CD14-positive monocyte (primary cell): ENCODE data around the gene CSTF2T. TPM values are rescaled to one million over a fixed set of nuclear protein-coding genes. Genes with fewer than 3 reads are reported as not detected.

Source experiments
- DNase-seq, 3 donors: peaks; one replicate each; pipeline ENCODE4 v3.0.0-alpha.2; 2011 to 2022
- H2AFZ ChIP-seq: 2 replicates; pipeline ENCODE4 v1.6.0; 2012; ENCODE audit warnings: mild to moderate bottlenecking, low read depth, low read length, inconsistent platforms; ENCODE audit not compliant: insufficient read depth, poor library complexity, severe bottlenecking
- H3K27ac ChIP-seq, 2 donors: 1 replicate in 1 of 2; 2 replicates in 1 of 2; pipeline ENCODE4 v1.5.1; 2012 to 2013; ENCODE audit warnings: low read length in 2 of 2, control low read depth in 1 of 2, inconsistent platforms in 1 of 2, low read depth in 1 of 2, mild to moderate bottlenecking in 1 of 2
- H3K27me3 ChIP-seq, 2 donors: one replicate each; pipeline versions ENCODE4 v1.6.0 to v1.6.1; 2011 to 2013; ENCODE audit warnings: low read length in 2 of 2; ENCODE audit not compliant: control insufficient read depth in 2 of 2, insufficient read depth in 2 of 2
- H3K36me3 ChIP-seq, 2 donors: replicated peaks in 1 of 2; 1 replicate in 1 of 2; 2 replicates in 1 of 2; pipeline versions ENCODE4 v1.5.1 to v1.6.1; 2012 to 2013; ENCODE audit warnings: low read length in 2 of 2, control low read depth in 1 of 2, inconsistent platforms in 1 of 2, mild to moderate bottlenecking in 1 of 2; ENCODE audit not compliant: insufficient read depth in 2 of 2, control insufficient read depth in 1 of 2
- H3K4me1 ChIP-seq, 2 donors: 1 replicate in 1 of 2; 2 replicates in 1 of 2; pipeline versions ENCODE4 v1.5.1 to v1.6.1; 2012 to 2013; ENCODE audit warnings: low read length in 2 of 2, control low read depth in 1 of 2, inconsistent platforms in 1 of 2, mild to moderate bottlenecking in 1 of 2, moderate library complexity in 1 of 2; ENCODE audit not compliant: insufficient read depth in 2 of 2, control insufficient read depth in 1 of 2
- H3K4me2 ChIP-seq: replicated peaks from 2 replicates; pipeline ENCODE3; 2012; ENCODE audit warnings: low read length, moderate library complexity, mild to moderate bottlenecking; ENCODE audit not compliant: poor library complexity, severe bottlenecking; ENCODE audit errors: extremely low read depth
- H3K4me3 ChIP-seq, 3 experiments: fragments of 200-600 bp in 1 of 3; sonication (generic) in 1 of 3; replicated peaks in 1 of 3; 1 replicate in 2 of 3; 2 replicates in 1 of 3; pipeline ENCODE4 v1.5.1; 2011 to 2013; ENCODE audit warnings: low read length in 3 of 3, mild to moderate bottlenecking in 3 of 3, control low read depth in 2 of 3, low read depth in 2 of 3, inconsistent platforms in 1 of 3, moderate library complexity in 1 of 3
- H3K79me2 ChIP-seq: 2 replicates; pipeline ENCODE4 v1.6.0; 2012; ENCODE audit warnings: mild to moderate bottlenecking, control low read depth, inconsistent platforms, low read length, moderate library complexity; ENCODE audit not compliant: insufficient read depth
- H3K9ac ChIP-seq: 2 replicates; pipeline ENCODE4 v1.6.0; 2017; ENCODE audit warnings: low read length, mild to moderate bottlenecking; ENCODE audit not compliant: insufficient read depth, poor library complexity, severe bottlenecking
- H3K9me3 ChIP-seq, 2 donors: replicated peaks in 1 of 2; 1 replicate in 1 of 2; 2 replicates in 1 of 2; pipeline versions ENCODE4 v1.5.1 to v1.6.1; 2012 to 2013; ENCODE audit warnings: low read length in 2 of 2, control low read depth in 1 of 2; ENCODE audit not compliant: control insufficient read depth in 1 of 2, insufficient read depth in 1 of 2
- H4K20me1 ChIP-seq: 2 replicates; pipeline ENCODE4 v1.6.0; 2012; ENCODE audit warnings: mild to moderate bottlenecking, low read length, control low read depth, moderate library complexity; ENCODE audit not compliant: insufficient read depth
- H3K27ac Mint-ChIP-seq, 7 donors: one replicate each; pipeline ENCODE4 v1.8.0; 2020; ENCODE audit warnings: mild to moderate bottlenecking in 7 of 7, mixed read lengths in 7 of 7, moderate library complexity in 6 of 7, inconsistent platforms in 2 of 7
- H3K27me3 Mint-ChIP-seq, 3 donors: one replicate each; pipeline ENCODE4 v1.8.0; 2021 to 2022; ENCODE audit warnings: low read depth in 3 of 3, mild to moderate bottlenecking in 3 of 3, mixed read lengths in 3 of 3, moderate library complexity in 3 of 3, inconsistent platforms in 1 of 3
- H3K36me3 Mint-ChIP-seq, 2 donors: one replicate each; pipeline ENCODE4 v1.8.0; 2020; ENCODE audit warnings: mixed read lengths in 2 of 2, inconsistent platforms in 1 of 2, mild to moderate bottlenecking in 1 of 2
- H3K4me1 Mint-ChIP-seq: one replicate; pipeline ENCODE4 v1.8.0; 2020; ENCODE audit warnings: mild to moderate bottlenecking, mixed read lengths
- H3K4me3 Mint-ChIP-seq, 2 donors: one replicate each; pipeline ENCODE4 v1.8.0; 2020; ENCODE audit warnings: mild to moderate bottlenecking in 2 of 2, mixed read lengths in 2 of 2, moderate library complexity in 1 of 2
- H3K9me3 Mint-ChIP-seq, 7 donors: one replicate each; pipeline ENCODE4 v1.8.0; 2020 to 2022; ENCODE audit warnings: mixed read lengths in 7 of 7, mild to moderate bottlenecking in 6 of 7, moderate library complexity in 6 of 7, inconsistent platforms in 2 of 7
- CTCF ChIP-seq: fragments of 200-600 bp; IDR thresholded peaks from one replicate; pipeline ENCODE4 v1.8.0; 2022; ENCODE audit warnings: antibody characterized with exemption, mild to moderate bottlenecking
- intact Hi-C, 2 donors: fragments of 100-400 bp; cut with micrococcal nuclease; formaldehyde crosslinking; loops; one replicate each; pipeline versions ENCODE4 v1.15.0 to v1.15.1; 2023
- polyA plus RNA-seq, 3 donors: library from polyadenylated mRNA; depleted of rRNA in 1 of 3; unstranded in 2 of 3; stranded (reverse) in 1 of 3; fragments of 300-500 nt in 2 of 3; fragments of >200 nt in 1 of 3; fragmentation: Illumina TruSeq in 2 of 3; gene quantifications; 1 replicate in 2 of 3; 2 replicates in 1 of 3; pipeline ENCODE4 v1.2.3, GENCODE V29; 2012 to 2021

CSTF2T gene
- polyA plus RNA-seq, 3 donors, result 1.7 to 11.0 (median 7.4) TPM

GRCh38 chr10:51675088-51675487, 24.3 kb downstream of the CSTF2T start:
- DNase-seq, result no peak
- Histone ChIP-seq H3K4me2 (no peak overlapping the region), H3K79me2 (no peaks in the 10 kb centered on the region), H3K4me1 (no peaks in the 10 kb centered on the region), H3K4me3 (no peak overlapping the region), H2AFZ (no peak overlapping the region), H3K9ac (no peak overlapping the region), H3K36me3 (no peaks in the 10 kb centered on the region), H3K27me3 (no peaks in the 10 kb centered on the region), H3K27ac (no peak overlapping the region), H3K9me3 (peaks cover 0 to 6% of the 10 kb centered on the region in 2 donors), H4K20me1 (no peaks in the 10 kb centered on the region)
- no peaks in the 10 kb centered on the region for H3K27me3 Mint-ChIP-seq
- H3K4me3 Mint-ChIP-seq, result no peak overlapping the region
- H3K27ac Mint-ChIP-seq, result no peak overlapping the region
- H3K4me1 Mint-ChIP-seq, result no peaks in the 10 kb centered on the region
- H3K36me3 Mint-ChIP-seq, result no peaks in the 10 kb centered on the region
- intact Hi-C loops, result no loop called here
- no peak for TF ChIP-seq CTCF
- H3K9me3 Mint-ChIP-seq, result peaks cover 0 to 9% (median 3%) of the 10 kb centered on the region in 7 donors

- intact Hi-C loops, result no loop called here
Observed at GRCh38 chr10:51672039-51672535, 27.3 kb downstream of the CSTF2T start.

More at GRCh38 chr10:51672039-51672535, 27.3 kb downstream of the CSTF2T start:
- H3K36me3 Mint-ChIP-seq, result no peaks in the 10 kb centered on the region
- Histone ChIP-seq H3K4me2 (no peak overlapping the region), H3K79me2 (no peaks in the 10 kb centered on the region), H3K36me3 (no peaks in the 10 kb centered on the region), H3K27me3 (no peaks in the 10 kb centered on the region), H3K9me3 (peaks cover 0 to 6% of the 10 kb centered on the region in 2 donors), H2AFZ (no peak overlapping the region), H3K27ac (no peak overlapping the region), H4K20me1 (no peaks in the 10 kb centered on the region), H3K4me1 (no peaks in the 10 kb centered on the region), H3K9ac (no peak overlapping the region), H3K4me3 (no peak overlapping the region)
- peaks cover 0 to 9% (median 4%) of the 10 kb centered on the region in 7 donors for H3K9me3 Mint-ChIP-seq
- no peaks in the 10 kb centered on the region for H3K4me1 Mint-ChIP-seq
- no peak for TF ChIP-seq CTCF
- no peak overlapping the region for H3K4me3 Mint-ChIP-seq
- no peak overlapping the region for H3K27ac Mint-ChIP-seq
- H3K27me3 Mint-ChIP-seq, result no peaks in the 10 kb centered on the region
- DNase-seq, result no peak
